ENCODE measurements around the gene FUT7.

FUT7 gene

GRCh38 chr9:137032858-137033257, 970 bp upstream of the FUT7 start:
- DNase-seq (ENCODE audit: low spot score in 2 of 2) = no peak
- H3K9me3 Mint-ChIP-seq = no peaks in the 10 kb centered on the region
- peaks cover 57% of the 10 kb centered on the region for H3K4me1 Mint-ChIP-seq
- ATAC-seq = no peak
- H3K36me3 Mint-ChIP-seq = peaks cover 22% of the 10 kb centered on the region
- no peak overlapping the region for H3K27ac Mint-ChIP-seq
- peak overlapping the region; percentile 82 for H3K4me3 Mint-ChIP-seq

GRCh38 chr9:137030538-137031527, 1.1 kb downstream of the FUT7 start:
- no peaks in the 10 kb centered on the region for H3K9me3 Mint-ChIP-seq
- DNase-seq (ENCODE audit: low spot score in 2 of 2) (peak; percentile 60 to 88), ATAC-seq (peak; percentile 5)
- H3K27ac Mint-ChIP-seq = peak overlapping the region; percentile 89
- peak overlapping the region; percentile 82 for H3K4me3 Mint-ChIP-seq
- H3K4me1 Mint-ChIP-seq = peaks cover 73% of the 10 kb centered on the region
- peaks cover 16% of the 10 kb centered on the region for H3K36me3 Mint-ChIP-seq

GRCh38 chr9:137030006-137030405, 1.9 kb downstream of the FUT7 start:
- Mint-ChIP-seq H3K4me1 (peaks cover 69% of the 10 kb centered on the region), H3K9me3 (no peaks in the 10 kb centered on the region), H3K27ac (peak overlapping the region; percentile 89), H3K36me3 (peaks cover 12% of the 10 kb centered on the region), H3K4me3 (peak overlapping the region; percentile 82)
- ATAC-seq (no peak), DNase-seq (ENCODE audit: low spot score in 2 of 2) (peak in 1 of 2 donors; percentile 73)

GRCh38 chr9:137029058-137029936, 2.6 kb downstream of the FUT7 start:
- Mint-ChIP-seq H3K4me3 (peak overlapping the region; percentile 82), H3K9me3 (no peaks in the 10 kb centered on the region), H3K27ac (no peak overlapping the region), H3K36me3 (peaks cover 6% of the 10 kb centered on the region), H3K4me1 (peaks cover 62% of the 10 kb centered on the region)
- DNase-seq (ENCODE audit: low spot score in 2 of 2) (peak; percentile 90 to 96), ATAC-seq (peak; percentile 59)

- Mint-ChIP-seq H3K27ac (no peak overlapping the region), H3K36me3 (peaks cover 6% of the 10 kb centered on the region), H3K4me3 (peak overlapping the region; percentile 82), H3K9me3 (no peaks in the 10 kb centered on the region), H3K4me1 (peaks cover 61% of the 10 kb centered on the region)
- DNase-seq (ENCODE audit: low spot score in 2 of 2) (peak; percentile 71 to 85), ATAC-seq (peak; percentile 57)
These were observed 3.4 kb downstream of the FUT7 start for GRCh38 chr9:137028263-137029057.

GRCh38 chr9:137027369-137028262, 4.3 kb downstream of the FUT7 start, which contains the start of gene ABCA2:
ABCA2 (minus strand) TSS chr9:137028237; CDS start chr9:137028140, 97 bp downstream.
- Mint-ChIP-seq H3K4me3 (peak within 1 kb of the TSS; percentile 82), H3K4me1 (peaks cover 54% of the 10 kb centered on the region), H3K9me3 (no peaks in the 10 kb centered on the region), H3K36me3 (peaks cover 6% of the 10 kb centered on the region), H3K27ac (peak within 1 kb of the TSS; percentile 74)
- DNase-seq (ENCODE audit: low spot score in 2 of 2) = no peak
- no peak for ATAC-seq

GRCh38 chr9:137026828-137027227, 5.1 kb downstream of the FUT7 start:
- ATAC-seq (no peak), DNase-seq (ENCODE audit: low spot score in 2 of 2) (no peak)
- peak overlapping the region; percentile 74 for H3K27ac Mint-ChIP-seq
- H3K4me1 Mint-ChIP-seq = peaks cover 52% of the 10 kb centered on the region
- H3K36me3 Mint-ChIP-seq = peaks cover 12% of the 10 kb centered on the region
- no peaks in the 10 kb centered on the region for H3K9me3 Mint-ChIP-seq
- peak overlapping the region; percentile 77 for H3K4me3 Mint-ChIP-seq

GRCh38 chr9:137026384-137026783, 5.5 kb downstream of the FUT7 start:
- Mint-ChIP-seq H3K4me3 (peak overlapping the region; percentile 77), H3K27ac (no peak overlapping the region), H3K9me3 (no peaks in the 10 kb centered on the region), H3K36me3 (peaks cover 15% of the 10 kb centered on the region), H3K4me1 (peaks cover 49% of the 10 kb centered on the region)
- ATAC-seq = no peak
- no peak for DNase-seq (ENCODE audit: low spot score in 2 of 2)

GRCh38 chr9:137025517-137025966, 6.3 kb downstream of the FUT7 start:
- H3K27ac Mint-ChIP-seq = no peak overlapping the region
- H3K36me3 Mint-ChIP-seq = peaks cover 15% of the 10 kb centered on the region
- no peak overlapping the region for H3K4me3 Mint-ChIP-seq
- peaks cover 43% of the 10 kb centered on the region for H3K4me1 Mint-ChIP-seq
- ATAC-seq (no peak), DNase-seq (ENCODE audit: low spot score in 2 of 2) (no peak)
- no peaks in the 10 kb centered on the region for H3K9me3 Mint-ChIP-seq

- H3K9me3 Mint-ChIP-seq = no peaks in the 10 kb centered on the region
- H3K27ac Mint-ChIP-seq = no peak overlapping the region
- peaks cover 25% of the 10 kb centered on the region for H3K4me1 Mint-ChIP-seq
- ATAC-seq (no peak), DNase-seq (ENCODE audit: low spot score in 2 of 2) (no peak)
- peaks cover 21% of the 10 kb centered on the region for H3K36me3 Mint-ChIP-seq
- H3K4me3 Mint-ChIP-seq = no peak overlapping the region
These were observed 8.3 kb downstream of the FUT7 start for GRCh38 chr9:137023583-137023991.

- no peak for ATAC-seq
- Mint-ChIP-seq H3K27ac (no peak overlapping the region), H3K4me1 (peaks cover 25% of the 10 kb centered on the region), H3K9me3 (no peaks in the 10 kb centered on the region), H3K4me3 (no peak overlapping the region), H3K36me3 (peaks cover 21% of the 10 kb centered on the region)
- DNase-seq (ENCODE audit: low spot score in 2 of 2) = no peak
These were observed 8.7 kb downstream of the FUT7 start for GRCh38 chr9:137023157-137023556.

- no peak for ATAC-seq
- Mint-ChIP-seq H3K4me3 (no peak overlapping the region), H3K9me3 (no peaks in the 10 kb centered on the region), H3K27ac (no peak overlapping the region), H3K36me3 (peaks cover 21% of the 10 kb centered on the region), H3K4me1 (peaks cover 25% of the 10 kb centered on the region)
- DNase-seq (ENCODE audit: low spot score in 2 of 2) = no peak
These were observed 9.3 kb downstream of the FUT7 start for GRCh38 chr9:137022662-137023008.

GRCh38 chr9:137021979-137022661, 9.8 kb downstream of the FUT7 start:
- Mint-ChIP-seq H3K36me3 (peaks cover 21% of the 10 kb centered on the region), H3K4me1 (peaks cover 21% of the 10 kb centered on the region), H3K27ac (peak overlapping the region; percentile 60), H3K4me3 (no peak overlapping the region), H3K9me3 (no peaks in the 10 kb centered on the region)
- ATAC-seq = peak; percentile 81
- DNase-seq (ENCODE audit: low spot score in 2 of 2) = peak; percentile 69 to 87
